ENCODE data around the gene PLA2G4E. TPM values are rescaled to one million over a fixed set of nuclear protein-coding genes. Genes with fewer than 3 reads are reported as not detected.

PLA2G4E gene
- total RNA-seq, 4 donors from 2014 or later = not detected

- H3K4me3 ChIP-seq = no peak overlapping the region
- H3K27me3 ChIP-seq = no peaks in the 10 kb centered on the region
- 43 to 50% methylated on average over 8 of the region's 8 CpGs for WGBS, 2 donors
- no peak for DNase-seq (ENCODE audit: low spot score in 2 of 2)
- no peaks in the 10 kb centered on the region for H3K36me3 ChIP-seq
- no peaks in the 10 kb centered on the region for H3K9me3 ChIP-seq
- no peaks in the 10 kb centered on the region for H3K4me1 ChIP-seq
- TF ChIP-seq POLR2A (IDR thresholded peaks at IDR 0.05) (no peak), EP300 (IDR thresholded peaks at IDR 0.05) (no peak)
- TF ChIP-seq, protein P1, sequence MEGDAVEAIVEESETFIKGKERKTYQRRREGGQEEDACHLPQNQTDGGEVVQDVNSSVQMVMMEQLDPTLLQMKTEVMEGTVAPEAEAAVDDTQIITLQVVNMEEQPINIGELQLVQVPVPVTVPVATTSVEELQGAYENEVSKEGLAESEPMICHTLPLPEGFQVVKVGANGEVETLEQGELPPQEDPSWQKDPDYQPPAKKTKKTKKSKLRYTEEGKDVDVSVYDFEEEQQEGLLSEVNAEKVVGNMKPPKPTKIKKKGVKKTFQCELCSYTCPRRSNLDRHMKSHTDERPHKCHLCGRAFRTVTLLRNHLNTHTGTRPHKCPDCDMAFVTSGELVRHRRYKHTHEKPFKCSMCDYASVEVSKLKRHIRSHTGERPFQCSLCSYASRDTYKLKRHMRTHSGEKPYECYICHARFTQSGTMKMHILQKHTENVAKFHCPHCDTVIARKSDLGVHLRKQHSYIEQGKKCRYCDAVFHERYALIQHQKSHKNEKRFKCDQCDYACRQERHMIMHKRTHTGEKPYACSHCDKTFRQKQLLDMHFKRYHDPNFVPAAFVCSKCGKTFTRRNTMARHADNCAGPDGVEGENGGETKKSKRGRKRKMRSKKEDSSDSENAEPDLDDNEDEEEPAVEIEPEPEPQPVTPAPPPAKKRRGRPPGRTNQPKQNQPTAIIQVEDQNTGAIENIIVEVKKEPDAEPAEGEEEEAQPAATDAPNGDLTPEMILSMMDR (IDR thresholded peaks at IDR 0.05) = no peak
- no peak overlapping the region for H3K27ac ChIP-seq
Observed at GRCh38 chr15:42045211-42045615, 24.4 kb upstream of the PLA2G4E start.

DNA sequence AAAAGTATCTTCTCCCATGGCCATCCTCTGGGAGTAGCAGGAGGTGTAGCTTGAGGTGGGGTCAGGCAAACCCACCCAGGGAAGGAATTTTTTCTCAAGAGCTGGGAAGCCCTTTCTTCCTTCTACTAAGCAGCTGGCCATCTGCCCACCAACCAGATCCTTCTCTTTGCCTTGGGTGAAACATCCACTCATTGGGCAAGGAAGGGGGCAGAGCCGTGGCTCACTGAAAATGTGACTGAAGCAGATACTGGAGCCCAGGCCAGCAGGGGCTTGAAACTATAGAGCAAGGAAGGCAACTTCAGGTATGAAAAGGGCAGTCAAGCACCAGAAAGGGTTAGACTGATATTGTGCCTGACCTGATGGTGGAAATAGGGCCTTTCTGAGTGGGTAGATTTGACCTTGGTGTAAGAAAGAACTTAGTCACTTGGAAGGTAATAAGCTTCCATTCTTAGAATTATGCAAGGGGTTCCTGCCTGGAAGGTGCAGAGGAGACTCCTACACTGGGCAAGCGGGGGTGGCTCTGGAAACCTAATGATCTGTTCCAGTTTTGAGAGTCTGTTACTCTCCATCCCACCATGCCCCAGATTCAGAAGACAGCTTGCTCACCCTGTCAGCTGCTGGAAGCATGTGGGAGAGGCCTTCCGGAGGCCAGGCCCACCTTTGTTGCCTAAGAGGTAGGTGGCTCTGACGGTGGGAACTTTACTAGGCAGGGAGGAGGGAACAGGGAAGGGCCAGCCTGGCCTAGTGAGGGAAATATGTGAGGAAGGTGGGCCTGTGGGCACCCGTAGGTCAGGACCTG, 22.0 kb upstream of the PLA2G4E start:
- no peaks in the 10 kb centered on the region for H3K36me3 ChIP-seq
- no peak overlapping the region for H3K4me3 ChIP-seq
- no peak overlapping the region for H3K27ac ChIP-seq
- no peaks in the 10 kb centered on the region for H3K27me3 ChIP-seq
- no peak for DNase-seq (ENCODE audit: low spot score in 2 of 2)
- H3K9me3 ChIP-seq = no peaks in the 10 kb centered on the region
- WGBS, 2 donors = 80 to 81% methylated on average over 5 of the region's 5 CpGs
- H3K4me1 ChIP-seq = no peaks in the 10 kb centered on the region
- TF ChIP-seq, protein P1 (IDR thresholded peaks at IDR 0.05) = no peak
- TF ChIP-seq POLR2A (IDR thresholded peaks at IDR 0.05) (no peak), EP300 (IDR thresholded peaks at IDR 0.05) (no peak)

- WGBS, 2 donors = 91 to 94% methylated on average over 6 of the region's 6 CpGs
- H3K36me3 ChIP-seq = no peaks in the 10 kb centered on the region
Observed at GRCh38 chr15:42038401-42038800, 17.6 kb upstream of the PLA2G4E start.

GRCh38 chr15:42037656-42038055, 16.8 kb upstream of the PLA2G4E start:
- Histone ChIP-seq H3K36me3 (no peaks in the 10 kb centered on the region), H3K27me3 (no peaks in the 10 kb centered on the region), H3K4me1 (no peaks in the 10 kb centered on the region), H3K4me3 (no peak overlapping the region), H3K27ac (no peak overlapping the region), H3K9me3 (no peaks in the 10 kb centered on the region)
- no peak for DNase-seq (ENCODE audit: low spot score in 2 of 2)
- 57 to 67% methylated on average over 8 of the region's 8 CpGs for WGBS, 2 donors
- TF ChIP-seq EP300 (IDR thresholded peaks at IDR 0.05) (no peak), POLR2A (IDR thresholded peaks at IDR 0.05) (no peak)
- TF ChIP-seq, protein P1 (IDR thresholded peaks at IDR 0.05) = no peak

More at GRCh38 chr15:42038401-42038800, 17.6 kb upstream of the PLA2G4E start:
- H3K4me3 ChIP-seq = no peak overlapping the region
- no peaks in the 10 kb centered on the region for H3K27me3 ChIP-seq
- H3K4me1 ChIP-seq = no peaks in the 10 kb centered on the region
- H3K27ac ChIP-seq = no peak overlapping the region
- TF ChIP-seq, protein P1 (IDR thresholded peaks at IDR 0.05) = no peak
- no peak for TF ChIP-seq POLR2A (IDR thresholded peaks at IDR 0.05)
- no peak for TF ChIP-seq EP300 (IDR thresholded peaks at IDR 0.05)
- DNase-seq (ENCODE audit: low spot score in 2 of 2) = no peak
- no peaks in the 10 kb centered on the region for H3K9me3 ChIP-seq

DNA sequence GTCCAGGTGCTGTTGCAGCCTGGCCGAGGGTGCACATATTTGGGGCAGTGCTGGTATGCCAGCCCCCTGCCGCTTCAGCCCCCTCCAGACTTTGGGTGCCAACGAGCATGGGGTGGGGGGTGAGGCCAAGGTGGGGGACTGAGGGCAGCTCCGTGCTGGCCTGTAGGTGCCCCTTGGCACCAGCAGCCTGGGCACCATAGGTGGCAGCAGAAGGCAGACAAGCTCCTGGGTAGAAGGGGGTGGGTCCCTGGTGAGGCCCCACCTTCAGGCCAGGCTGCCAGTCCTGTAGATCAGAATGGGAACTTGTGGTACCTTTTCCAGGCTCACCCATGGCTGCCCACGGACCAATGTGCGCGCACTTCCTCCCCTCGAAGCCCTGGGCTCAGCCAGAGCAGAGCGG, 16.1 kb upstream of the PLA2G4E start:
- no peak for TF ChIP-seq EP300 (IDR thresholded peaks at IDR 0.05)
- TF ChIP-seq, protein P1 (IDR thresholded peaks at IDR 0.05) = no peak
- no peak for TF ChIP-seq POLR2A (IDR thresholded peaks at IDR 0.05)
- no peaks in the 10 kb centered on the region for H3K36me3 ChIP-seq
- no peaks in the 10 kb centered on the region for H3K4me1 ChIP-seq
- WGBS, 2 donors = 83 to 94% methylated on average over 3 to 5 of the region's 9 CpGs
- H3K27me3 ChIP-seq = no peaks in the 10 kb centered on the region
- no peak overlapping the region for H3K27ac ChIP-seq
- no peaks in the 10 kb centered on the region for H3K9me3 ChIP-seq
- DNase-seq (ENCODE audit: low spot score in 2 of 2) = no peak
- no peak overlapping the region for H3K4me3 ChIP-seq
